Measurements from ENCODE around the gene PFDN5. TPM values are rescaled to one million over a fixed set of nuclear protein-coding genes. Genes with fewer than 3 reads are reported as not detected.

The PFDN5 gene
- total RNA-seq, 1 experiment from 2014 or later = 519 TPM

DNA sequence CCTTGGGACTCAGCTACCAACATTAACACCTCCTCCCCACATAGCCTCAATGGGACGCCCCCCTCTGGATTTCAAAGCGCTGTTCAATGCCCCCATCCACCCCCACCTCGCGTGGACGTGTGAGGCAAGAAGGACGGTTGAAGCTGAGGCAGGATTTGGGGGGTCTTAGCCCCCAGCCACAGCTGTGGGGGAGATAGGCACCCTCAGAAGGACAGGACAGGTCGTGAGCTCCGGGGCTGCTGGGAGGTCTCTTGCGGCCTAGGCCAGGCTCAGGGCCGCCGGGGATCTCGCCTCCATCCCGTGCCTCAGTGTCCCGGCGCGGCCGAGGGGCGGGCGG, 49.1 kb downstream of the PFDN5 start:
- intact Hi-C loops (cut with micrococcal nuclease) = no loop called here
- Histone ChIP-seq H3K36me3 (ENCODE audit: low read depth, low read length) (no peaks in the 10 kb centered on the region), H2AFZ (ENCODE audit: low read length) (peak overlapping the region; percentile 75), H3K27me3 (ENCODE audit: low read length) (no peaks in the 10 kb centered on the region), H3K27ac (ENCODE audit: low read length) (no peak overlapping the region), H3K4me2 (ENCODE audit: low read length) (peak overlapping the region; percentile 95), H3K4me1 (ENCODE audit: insufficient read depth, low read length) (peaks cover 3% of the 10 kb centered on the region; the same call in 1 of the 2 replicates), H3K9ac (ENCODE audit: low read length) (no peak overlapping the region), H3K4me3 (ENCODE audit: low read length) (peak overlapping the region; percentile 58), H3K9me3 (ENCODE audit: low read length) (no peaks in the 10 kb centered on the region), H4K20me1 (ENCODE audit: low read length) (no peaks in the 10 kb centered on the region), H3K9me2 (replicated peaks; ENCODE audit: low read length) (no peaks in the 10 kb centered on the region), H3F3A (ENCODE audit: low read length, unreplicated experiment) (no peaks in the 10 kb centered on the region), H3K79me2 (ENCODE audit: low read length) (no peaks in the 10 kb centered on the region)
- no peak for ATAC-seq
- TF ChIP-seq EZH2 (IDR thresholded peaks at IDR 0.05; ENCODE audit: low read length, unreplicated experiment) (no peak), EZH2phosphoT487 (IDR thresholded peaks at IDR 0.05; ENCODE audit: borderline replicate concordance, low read length) (no peak)
- TF ChIP-seq, protein P1, sequence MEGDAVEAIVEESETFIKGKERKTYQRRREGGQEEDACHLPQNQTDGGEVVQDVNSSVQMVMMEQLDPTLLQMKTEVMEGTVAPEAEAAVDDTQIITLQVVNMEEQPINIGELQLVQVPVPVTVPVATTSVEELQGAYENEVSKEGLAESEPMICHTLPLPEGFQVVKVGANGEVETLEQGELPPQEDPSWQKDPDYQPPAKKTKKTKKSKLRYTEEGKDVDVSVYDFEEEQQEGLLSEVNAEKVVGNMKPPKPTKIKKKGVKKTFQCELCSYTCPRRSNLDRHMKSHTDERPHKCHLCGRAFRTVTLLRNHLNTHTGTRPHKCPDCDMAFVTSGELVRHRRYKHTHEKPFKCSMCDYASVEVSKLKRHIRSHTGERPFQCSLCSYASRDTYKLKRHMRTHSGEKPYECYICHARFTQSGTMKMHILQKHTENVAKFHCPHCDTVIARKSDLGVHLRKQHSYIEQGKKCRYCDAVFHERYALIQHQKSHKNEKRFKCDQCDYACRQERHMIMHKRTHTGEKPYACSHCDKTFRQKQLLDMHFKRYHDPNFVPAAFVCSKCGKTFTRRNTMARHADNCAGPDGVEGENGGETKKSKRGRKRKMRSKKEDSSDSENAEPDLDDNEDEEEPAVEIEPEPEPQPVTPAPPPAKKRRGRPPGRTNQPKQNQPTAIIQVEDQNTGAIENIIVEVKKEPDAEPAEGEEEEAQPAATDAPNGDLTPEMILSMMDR (conservative IDR thresholded peaks at IDR 0.05; ENCODE audit: low read depth, low read length) = no peak
- CTCF ChIA-PET = interaction anchor here (0.7 to 1.8 kb wide), 9 partner anchors 16 to 157 kb away, joined by 3 to 17 read pairs (median 9); partner anchors contain the start of genes AAAS, SP1 and TARBP2
- no peak for DNase-seq
- POLR2A ChIA-PET (ENCODE audit: unreplicated experiment) = interaction anchor here (0.6 kb wide), 1 partner anchor 471 kb away, joined by 3 read pairs; no protein-coding TSS in a partner anchor
- no TSS peak for BruUV-seq (replicated peaks)

DNA sequence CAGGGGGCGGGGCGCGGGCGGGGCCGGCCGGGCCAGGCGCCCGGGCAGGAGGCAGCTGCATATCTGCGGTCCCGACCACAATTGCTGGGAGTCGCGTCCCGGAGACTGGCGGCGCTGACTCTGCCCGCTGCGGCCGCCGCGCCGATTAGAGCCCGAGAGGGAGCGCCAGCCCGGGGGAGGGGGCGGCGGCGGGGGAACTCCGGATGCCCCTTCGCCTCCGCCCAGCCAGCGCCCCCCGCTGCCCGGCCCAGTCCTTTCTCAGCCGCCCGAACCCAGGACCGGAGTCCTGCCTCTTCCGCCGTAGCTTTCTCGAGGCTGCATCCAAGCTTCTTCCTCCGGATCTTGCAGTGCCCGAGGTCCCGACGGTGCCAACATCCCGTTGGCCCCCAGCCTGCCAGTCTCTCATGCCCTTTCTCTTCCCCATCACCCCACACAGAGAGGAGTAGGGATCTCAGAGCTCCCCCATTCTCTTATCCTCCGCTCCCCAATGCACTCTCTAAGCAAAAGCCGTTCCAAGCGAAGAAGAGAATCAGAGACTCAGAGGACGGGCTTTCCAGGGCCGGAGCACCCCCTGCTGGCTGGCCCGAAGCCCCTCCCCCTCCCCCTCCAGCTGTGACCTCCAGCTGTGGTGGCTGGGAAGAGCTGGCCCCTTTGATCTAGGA, 49.6 kb downstream of the PFDN5 start:
- DNase-seq (peak; percentile 59), ATAC-seq (peak; percentile 85)
- intact Hi-C loops (cut with micrococcal nuclease) = loop anchor here (1.0 kb wide), 1 partner anchor 21 kb away; no protein-coding TSS in a partner anchor
- H3K4me2 ChIP-seq (ENCODE audit: low read length) = peak overlapping the region; percentile 95
- no peaks in the 10 kb centered on the region for H3K79me2 ChIP-seq (ENCODE audit: low read length)
- no peaks in the 10 kb centered on the region for H4K20me1 ChIP-seq (ENCODE audit: low read length)
- peak overlapping the region; percentile 51; the same call in 1 of the 2 replicates for H3K9ac ChIP-seq (ENCODE audit: low read length)
- H3K27me3 ChIP-seq (ENCODE audit: low read length) = no peaks in the 10 kb centered on the region
- H3F3A ChIP-seq (ENCODE audit: low read length, unreplicated experiment) = no peaks in the 10 kb centered on the region
- ChIA-PET CTCF (interaction anchor here (0.5 to 1.8 kb wide), 13 partner anchors 13 to 156 kb away, joined by 3 to 17 read pairs (median 8); partner anchors contain the start of genes AAAS, SP1 and TARBP2), POLR2A (ENCODE audit: unreplicated experiment) (interaction anchor here (0.6 kb wide), 1 partner anchor 471 kb away, joined by 3 read pairs; no protein-coding TSS in a partner anchor)
- peaks cover 3% of the 10 kb centered on the region; the same call in 1 of the 2 replicates for H3K4me1 ChIP-seq (ENCODE audit: insufficient read depth, low read length)
- H3K4me3 ChIP-seq (ENCODE audit: low read length) = peak overlapping the region; percentile 76
- BruUV-seq (replicated peaks) = no TSS peak
- H2AFZ ChIP-seq (ENCODE audit: low read length) = peak overlapping the region; percentile 99
- no peaks in the 10 kb centered on the region for H3K9me3 ChIP-seq (ENCODE audit: low read length)
- no peaks in the 10 kb centered on the region for H3K9me2 ChIP-seq (replicated peaks; ENCODE audit: low read length)
- TF ChIP-seq, protein P1 (conservative IDR thresholded peaks at IDR 0.05; ENCODE audit: low read depth, low read length) = peak; percentile 79
- no peak for TF ChIP-seq EZH2phosphoT487 (IDR thresholded peaks at IDR 0.05; ENCODE audit: borderline replicate concordance, low read length)
- TF ChIP-seq EZH2 (IDR thresholded peaks at IDR 0.05; ENCODE audit: low read length, unreplicated experiment) = no peak
- H3K36me3 ChIP-seq (ENCODE audit: low read depth, low read length) = no peaks in the 10 kb centered on the region
- H3K27ac ChIP-seq (ENCODE audit: low read length) = no peak overlapping the region

All from PC-3 (cell line).